ENCODE measurements around the gene AP2A1. TPM values are rescaled to one million over a fixed set of nuclear protein-coding genes. Genes with fewer than 3 reads are reported as not detected.
A peak's percentile ranks its signal among the peaks of the same experiment; 100 is the strongest.

The AP2A1 gene
- total and polyA plus RNA-seq, 2 donors (not counting 3 experiments of a cell fraction or from before 2014, with no cell fraction given): 108 to 113 TPM

DNA sequence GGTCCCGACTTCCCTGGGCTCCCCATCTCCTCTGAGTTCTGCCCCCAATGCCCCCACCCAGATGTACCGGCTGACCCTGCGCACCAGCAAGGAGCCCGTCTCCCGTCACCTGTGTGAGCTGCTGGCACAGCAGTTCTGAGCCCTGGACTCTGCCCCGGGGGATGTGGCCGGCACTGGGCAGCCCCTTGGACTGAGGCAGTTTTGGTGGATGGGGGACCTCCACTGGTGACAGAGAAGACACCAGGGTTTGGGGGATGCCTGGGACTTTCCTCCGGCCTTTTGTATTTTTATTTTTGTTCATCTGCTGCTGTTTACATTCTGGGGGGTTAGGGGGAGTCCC, 39.8 kb downstream of the AP2A1 start:
- Histone ChIP-seq H3K9me1 (replicated peaks; ENCODE audit: control insufficient read depth, extremely low read depth, insufficient read depth, low read length) (no peaks in the 10 kb centered on the region), H4K20me1 (replicated peaks; ENCODE audit: control insufficient read depth, extremely low read depth, insufficient read depth, low read length) (no peaks in the 10 kb centered on the region), H3K4me2 (ENCODE audit: insufficient read depth, low read length) (no peak overlapping the region), H2AFZ (ENCODE audit: low read depth, low read length) (no peak overlapping the region), H3K4me1 (ENCODE audit: control insufficient read depth, extremely low read depth, insufficient read depth, low read length) (peaks cover 6% of the 10 kb centered on the region), H3K27me3 (ENCODE audit: control insufficient read depth in 2 of 2, insufficient read depth in 2 of 2, low read length in 2 of 2) (no peaks in the 10 kb centered on the region), H3K9me3 (replicated peaks; ENCODE audit: control insufficient read depth, insufficient read depth, low read length) (no peaks in the 10 kb centered on the region), H3K9ac (replicated peaks; ENCODE audit: extremely low read depth, insufficient read depth, low read length) (no peak overlapping the region), H3K36me3 (ENCODE audit: control insufficient read depth in 2 of 2, extremely low read depth in 1 of 2, insufficient read depth in 2 of 2, low read length in 2 of 2) (peaks cover 5 to 9% of the 10 kb centered on the region in 2 experiments), H3K79me2 (ENCODE audit: control insufficient read depth, insufficient read depth, low read length) (no peaks in the 10 kb centered on the region), H3K27ac (ENCODE audit: insufficient read depth, low read depth, low read length) (no peak overlapping the region), H3K4me3 (replicated peaks in 1 of 3; ENCODE audit: insufficient read depth in 1 of 3, low read depth in 1 of 3, low read length in 3 of 3) (no peak overlapping the region)
- intact Hi-C loops (cut with micrococcal nuclease) (loop anchor here (5.0 kb wide), 2 partner anchors 119 to 309 kb away; partner anchors contain the start of genes ADM5 and RPS11), dilution Hi-C loops (cut with MboI; ENCODE audit: extremely low pct_ligation_motif_present, low sequenced_read_pairs) (no loop called here)
- FAIRE-seq (no peak), DNase-seq (ENCODE audit: low read depth, low spot score) (no peak)
- TF ChIP-seq JUN (IDR thresholded peaks at IDR 0.05; ENCODE audit: borderline replicate concordance, insufficient read depth, insufficient read length, low read depth) (no peak), GATA2 (IDR thresholded peaks at IDR 0.05; ENCODE audit: insufficient read depth, insufficient read length, low read depth, low read length) (no peak), EZH2 (IDR thresholded peaks at IDR 0.05; ENCODE audit: borderline replicate concordance, low read depth, low read length, severe bottlenecking) (no peak), MYC (IDR thresholded peaks at IDR 0.05; ENCODE audit: low read depth, low read length) (no peak), POLR2AphosphoS5 (IDR thresholded peaks at IDR 0.05; ENCODE audit: insufficient read depth, low read depth, low read length) (no peak), FOS (IDR thresholded peaks at IDR 0.05; ENCODE audit: borderline replicate concordance, insufficient read depth, low read length) (no peak), POLR2A (IDR thresholded peaks at IDR 0.05; ENCODE audit: low read depth, low read length) (no peak)
- TF ChIP-seq, protein P1, sequence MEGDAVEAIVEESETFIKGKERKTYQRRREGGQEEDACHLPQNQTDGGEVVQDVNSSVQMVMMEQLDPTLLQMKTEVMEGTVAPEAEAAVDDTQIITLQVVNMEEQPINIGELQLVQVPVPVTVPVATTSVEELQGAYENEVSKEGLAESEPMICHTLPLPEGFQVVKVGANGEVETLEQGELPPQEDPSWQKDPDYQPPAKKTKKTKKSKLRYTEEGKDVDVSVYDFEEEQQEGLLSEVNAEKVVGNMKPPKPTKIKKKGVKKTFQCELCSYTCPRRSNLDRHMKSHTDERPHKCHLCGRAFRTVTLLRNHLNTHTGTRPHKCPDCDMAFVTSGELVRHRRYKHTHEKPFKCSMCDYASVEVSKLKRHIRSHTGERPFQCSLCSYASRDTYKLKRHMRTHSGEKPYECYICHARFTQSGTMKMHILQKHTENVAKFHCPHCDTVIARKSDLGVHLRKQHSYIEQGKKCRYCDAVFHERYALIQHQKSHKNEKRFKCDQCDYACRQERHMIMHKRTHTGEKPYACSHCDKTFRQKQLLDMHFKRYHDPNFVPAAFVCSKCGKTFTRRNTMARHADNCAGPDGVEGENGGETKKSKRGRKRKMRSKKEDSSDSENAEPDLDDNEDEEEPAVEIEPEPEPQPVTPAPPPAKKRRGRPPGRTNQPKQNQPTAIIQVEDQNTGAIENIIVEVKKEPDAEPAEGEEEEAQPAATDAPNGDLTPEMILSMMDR (IDR thresholded peaks at IDR 0.05; ENCODE audit: extremely low read depth in 1 of 2, insufficient read depth in 1 of 2, low read depth in 1 of 2, low read length in 2 of 2): no peak
- TF ChIP-seq, protein P2, sequence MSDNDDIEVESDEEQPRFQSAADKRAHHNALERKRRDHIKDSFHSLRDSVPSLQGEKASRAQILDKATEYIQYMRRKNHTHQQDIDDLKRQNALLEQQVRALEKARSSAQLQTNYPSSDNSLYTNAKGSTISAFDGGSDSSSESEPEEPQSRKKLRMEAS (IDR thresholded peaks at IDR 0.05; ENCODE audit: insufficient read depth, insufficient read length): no peak
- POLR2A ChIA-PET: no interaction called here
- CTCF ChIA-PET: no interaction called here
- TSS peak; percentile 35 for BruUV-seq (replicated peaks)
